ENCODE data around the gene GALNT16.

DNA sequence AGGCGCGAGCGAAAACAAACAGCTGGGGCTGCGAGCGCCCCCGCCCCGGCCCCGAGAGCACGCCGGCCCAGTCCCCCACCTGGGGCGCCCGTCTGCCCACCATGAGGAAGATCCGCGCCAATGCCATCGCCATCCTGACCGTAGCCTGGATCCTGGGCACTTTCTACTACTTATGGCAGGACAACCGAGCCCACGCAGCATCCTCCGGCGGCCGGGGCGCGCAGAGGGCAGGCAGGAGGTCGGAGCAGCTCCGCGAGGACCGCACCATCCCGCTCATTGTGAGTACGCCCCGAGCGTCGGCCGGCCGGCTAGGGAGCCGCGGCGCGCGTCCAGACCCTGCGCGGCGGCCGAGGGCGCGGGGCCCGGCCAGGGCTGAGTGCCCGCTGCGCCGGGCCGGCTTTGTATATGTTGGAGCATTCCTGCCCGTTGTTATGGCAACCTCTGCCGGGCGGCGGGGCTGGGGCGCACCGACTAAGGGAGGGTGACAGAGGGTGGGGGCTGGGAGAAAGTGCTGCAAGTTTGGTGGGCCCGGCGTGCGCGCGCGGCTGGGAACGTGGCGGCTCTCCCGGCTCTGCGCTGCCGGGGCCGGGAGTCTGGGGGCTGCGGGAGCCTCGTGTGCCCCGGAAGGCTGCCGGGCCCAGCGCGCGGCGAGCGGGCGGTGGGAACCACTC lies 367 bp downstream of the GALNT16 start:
- no peak for TF ChIP-seq POLR2A (IDR thresholded peaks at IDR 0.05)
- TF ChIP-seq, protein P1, sequence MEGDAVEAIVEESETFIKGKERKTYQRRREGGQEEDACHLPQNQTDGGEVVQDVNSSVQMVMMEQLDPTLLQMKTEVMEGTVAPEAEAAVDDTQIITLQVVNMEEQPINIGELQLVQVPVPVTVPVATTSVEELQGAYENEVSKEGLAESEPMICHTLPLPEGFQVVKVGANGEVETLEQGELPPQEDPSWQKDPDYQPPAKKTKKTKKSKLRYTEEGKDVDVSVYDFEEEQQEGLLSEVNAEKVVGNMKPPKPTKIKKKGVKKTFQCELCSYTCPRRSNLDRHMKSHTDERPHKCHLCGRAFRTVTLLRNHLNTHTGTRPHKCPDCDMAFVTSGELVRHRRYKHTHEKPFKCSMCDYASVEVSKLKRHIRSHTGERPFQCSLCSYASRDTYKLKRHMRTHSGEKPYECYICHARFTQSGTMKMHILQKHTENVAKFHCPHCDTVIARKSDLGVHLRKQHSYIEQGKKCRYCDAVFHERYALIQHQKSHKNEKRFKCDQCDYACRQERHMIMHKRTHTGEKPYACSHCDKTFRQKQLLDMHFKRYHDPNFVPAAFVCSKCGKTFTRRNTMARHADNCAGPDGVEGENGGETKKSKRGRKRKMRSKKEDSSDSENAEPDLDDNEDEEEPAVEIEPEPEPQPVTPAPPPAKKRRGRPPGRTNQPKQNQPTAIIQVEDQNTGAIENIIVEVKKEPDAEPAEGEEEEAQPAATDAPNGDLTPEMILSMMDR (IDR thresholded peaks at IDR 0.05) = no peak
